ENCODE results near the gene DPP8. TPM values are rescaled to one million over a fixed set of nuclear protein-coding genes. Genes with fewer than 3 reads are reported as not detected.

Gene DPP8
- total and polyA plus RNA-seq, 2 experiments from 2014 or later: 21.7 to 33.5 TPM

DNA sequence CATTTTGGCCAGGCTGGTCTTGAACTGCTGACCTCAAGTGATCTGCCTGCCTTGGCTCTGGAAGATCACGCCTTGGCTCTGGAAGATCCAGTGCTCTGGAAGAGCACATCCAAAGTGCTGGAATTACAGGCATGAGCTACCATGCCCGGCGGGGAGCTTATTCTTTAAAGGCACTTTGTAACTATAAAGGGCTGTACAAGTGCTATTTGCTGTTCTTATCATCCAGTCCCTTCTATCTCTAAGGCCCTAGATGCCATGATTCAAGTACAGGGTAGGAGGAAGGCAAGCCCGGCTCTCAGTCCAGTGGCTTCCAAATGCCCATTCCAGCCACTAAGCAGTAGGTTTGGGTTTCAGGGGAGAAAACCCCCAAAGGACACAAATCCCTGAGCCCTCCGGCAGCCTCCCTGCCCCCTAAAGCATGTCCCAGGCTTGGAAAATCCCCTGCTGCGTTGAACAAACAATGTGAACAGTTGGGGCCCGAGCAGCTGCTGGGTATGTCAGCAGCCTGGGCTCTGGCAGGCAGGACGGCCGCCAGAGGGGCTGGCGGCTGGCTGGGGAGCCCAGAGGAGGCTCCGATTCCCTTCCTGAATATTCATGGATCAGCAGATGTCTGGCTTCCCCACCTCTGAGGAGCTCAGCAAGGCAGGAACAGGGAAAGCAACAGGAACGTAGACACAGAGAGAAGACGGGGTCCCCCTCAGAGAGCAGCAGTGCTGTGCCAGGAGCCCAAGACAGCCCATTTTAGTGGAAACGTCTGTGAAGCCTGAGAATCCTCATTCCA, 102.5 kb downstream of the DPP8 start:
- Histone ChIP-seq H3K4me2 (peak overlapping the region; percentile 99), H2AFZ (no peak overlapping the region), H3K4me3 (peak overlapping the region; percentile 41), H3K36me3 (ENCODE audit: insufficient read depth) (no peaks in the 10 kb centered on the region), H3K4me1 (ENCODE audit: insufficient read depth) (peaks cover 78% of the 10 kb centered on the region), H3K79me2 (replicated peaks; ENCODE audit: insufficient read depth) (peaks cover 26% of the 10 kb centered on the region), H4K20me1 (replicated peaks; ENCODE audit: insufficient read depth) (no peaks in the 10 kb centered on the region), H3K27ac (ENCODE audit: low read depth) (peak overlapping the region; percentile 94), H3F3A (replicated peaks; ENCODE audit: low read depth) (peaks cover 29% of the 10 kb centered on the region), H3K27me3 (ENCODE audit: insufficient read depth) (peaks cover 9% of the 10 kb centered on the region; the same call in 1 of the 2 replicates), H3K9me2 (ENCODE audit: insufficient read depth) (0 out of 2 replicates have a peak, but pooled peaks cover 7% of the 10 kb centered on the region)
- H3K36me3 Mint-ChIP-seq (ENCODE audit: low read depth): peaks cover 16% of the 10 kb centered on the region
- DNase-seq (ENCODE audit: low spot score) (peak; percentile 97), ATAC-seq (peak; percentile 87)
- H3K9me3 Mint-ChIP-seq: no peaks in the 10 kb centered on the region
- H3K4me1 Mint-ChIP-seq: peaks cover 88% of the 10 kb centered on the region
- H3K4me3 Mint-ChIP-seq: peak overlapping the region; percentile 58
- H3K27me3 Mint-ChIP-seq (ENCODE audit: insufficient read depth, low read depth, poor library complexity): peaks cover 34% of the 10 kb centered on the region
- TF ChIP-seq, protein P1, sequence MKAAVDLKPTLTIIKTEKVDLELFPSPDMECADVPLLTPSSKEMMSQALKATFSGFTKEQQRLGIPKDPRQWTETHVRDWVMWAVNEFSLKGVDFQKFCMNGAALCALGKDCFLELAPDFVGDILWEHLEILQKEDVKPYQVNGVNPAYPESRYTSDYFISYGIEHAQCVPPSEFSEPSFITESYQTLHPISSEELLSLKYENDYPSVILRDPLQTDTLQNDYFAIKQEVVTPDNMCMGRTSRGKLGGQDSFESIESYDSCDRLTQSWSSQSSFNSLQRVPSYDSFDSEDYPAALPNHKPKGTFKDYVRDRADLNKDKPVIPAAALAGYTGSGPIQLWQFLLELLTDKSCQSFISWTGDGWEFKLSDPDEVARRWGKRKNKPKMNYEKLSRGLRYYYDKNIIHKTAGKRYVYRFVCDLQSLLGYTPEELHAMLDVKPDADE (IDR thresholded peaks at IDR 0.05): 0 out of 2 replicates have a peak, but pooled peaks have one; percentile 44
- TF ChIP-seq, protein P2, sequence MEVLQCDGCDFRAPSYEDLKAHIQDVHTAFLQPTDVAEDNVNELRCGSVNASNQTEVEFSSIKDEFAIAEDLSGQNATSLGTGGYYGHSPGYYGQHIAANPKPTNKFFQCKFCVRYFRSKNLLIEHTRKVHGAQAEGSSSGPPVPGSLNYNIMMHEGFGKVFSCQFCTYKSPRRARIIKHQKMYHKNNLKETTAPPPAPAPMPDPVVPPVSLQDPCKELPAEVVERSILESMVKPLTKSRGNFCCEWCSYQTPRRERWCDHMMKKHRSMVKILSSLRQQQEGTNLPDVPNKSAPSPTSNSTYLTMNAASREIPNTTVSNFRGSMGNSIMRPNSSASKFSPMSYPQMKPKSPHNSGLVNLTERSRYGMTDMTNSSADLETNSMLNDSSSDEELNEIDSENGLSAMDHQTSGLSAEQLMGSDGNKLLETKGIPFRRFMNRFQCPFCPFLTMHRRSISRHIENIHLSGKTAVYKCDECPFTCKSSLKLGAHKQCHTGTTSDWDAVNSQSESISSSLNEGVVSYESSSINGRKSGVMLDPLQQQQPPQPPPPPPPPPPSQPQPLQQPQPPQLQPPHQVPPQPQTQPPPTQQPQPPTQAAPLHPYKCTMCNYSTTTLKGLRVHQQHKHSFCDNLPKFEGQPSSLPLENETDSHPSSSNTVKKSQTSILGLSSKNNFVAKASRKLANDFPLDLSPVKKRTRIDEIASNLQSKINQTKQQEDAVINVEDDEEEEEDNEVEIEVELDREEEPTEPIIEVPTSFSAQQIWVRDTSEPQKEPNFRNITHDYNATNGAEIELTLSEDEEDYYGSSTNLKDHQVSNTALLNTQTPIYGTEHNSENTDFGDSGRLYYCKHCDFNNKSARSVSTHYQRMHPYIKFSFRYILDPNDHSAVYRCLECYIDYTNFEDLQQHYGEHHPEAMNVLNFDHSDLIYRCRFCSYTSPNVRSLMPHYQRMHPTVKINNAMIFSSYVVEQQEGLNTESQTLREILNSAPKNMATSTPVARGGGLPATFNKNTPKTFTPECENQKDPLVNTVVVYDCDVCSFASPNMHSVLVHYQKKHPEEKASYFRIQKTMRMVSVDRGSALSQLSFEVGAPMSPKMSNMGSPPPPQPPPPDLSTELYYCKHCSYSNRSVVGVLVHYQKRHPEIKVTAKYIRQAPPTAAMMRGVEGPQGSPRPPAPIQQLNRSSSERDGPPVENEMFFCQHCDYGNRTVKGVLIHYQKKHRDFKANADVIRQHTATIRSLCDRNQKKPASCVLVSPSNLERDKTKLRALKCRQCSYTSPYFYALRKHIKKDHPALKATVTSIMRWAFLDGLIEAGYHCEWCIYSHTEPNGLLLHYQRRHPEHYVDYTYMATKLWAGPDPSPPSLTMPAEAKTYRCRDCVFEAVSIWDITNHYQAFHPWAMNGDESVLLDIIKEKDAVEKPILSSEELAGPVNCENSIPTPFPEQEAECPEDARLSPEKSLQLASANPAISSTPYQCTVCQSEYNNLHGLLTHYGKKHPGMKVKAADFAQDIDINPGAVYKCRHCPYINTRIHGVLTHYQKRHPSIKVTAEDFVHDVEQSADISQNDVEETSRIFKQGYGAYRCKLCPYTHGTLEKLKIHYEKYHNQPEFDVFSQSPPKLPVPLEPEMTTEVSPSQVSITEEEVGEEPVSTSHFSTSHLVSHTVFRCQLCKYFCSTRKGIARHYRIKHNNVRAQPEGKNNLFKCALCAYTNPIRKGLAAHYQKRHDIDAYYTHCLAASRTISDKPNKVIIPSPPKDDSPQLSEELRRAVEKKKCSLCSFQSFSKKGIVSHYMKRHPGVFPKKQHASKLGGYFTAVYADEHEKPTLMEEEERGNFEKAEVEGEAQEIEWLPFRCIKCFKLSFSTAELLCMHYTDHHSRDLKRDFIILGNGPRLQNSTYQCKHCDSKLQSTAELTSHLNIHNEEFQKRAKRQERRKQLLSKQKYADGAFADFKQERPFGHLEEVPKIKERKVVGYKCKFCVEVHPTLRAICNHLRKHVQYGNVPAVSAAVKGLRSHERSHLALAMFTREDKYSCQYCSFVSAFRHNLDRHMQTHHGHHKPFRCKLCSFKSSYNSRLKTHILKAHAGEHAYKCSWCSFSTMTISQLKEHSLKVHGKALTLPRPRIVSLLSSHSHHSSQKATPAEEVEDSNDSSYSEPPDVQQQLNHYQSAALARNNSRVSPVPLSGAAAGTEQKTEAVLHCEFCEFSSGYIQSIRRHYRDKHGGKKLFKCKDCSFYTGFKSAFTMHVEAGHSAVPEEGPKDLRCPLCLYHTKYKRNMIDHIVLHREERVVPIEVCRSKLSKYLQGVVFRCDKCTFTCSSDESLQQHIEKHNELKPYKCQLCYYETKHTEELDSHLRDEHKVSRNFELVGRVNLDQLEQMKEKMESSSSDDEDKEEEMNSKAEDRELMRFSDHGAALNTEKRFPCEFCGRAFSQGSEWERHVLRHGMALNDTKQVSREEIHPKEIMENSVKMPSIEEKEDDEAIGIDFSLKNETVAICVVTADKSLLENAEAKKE (CRISPR knock-in tag; IDR thresholded peaks at IDR 0.05): peak; percentile 63; the same call in 1 of the 2 replicates
- TF ChIP-seq, protein P3, sequence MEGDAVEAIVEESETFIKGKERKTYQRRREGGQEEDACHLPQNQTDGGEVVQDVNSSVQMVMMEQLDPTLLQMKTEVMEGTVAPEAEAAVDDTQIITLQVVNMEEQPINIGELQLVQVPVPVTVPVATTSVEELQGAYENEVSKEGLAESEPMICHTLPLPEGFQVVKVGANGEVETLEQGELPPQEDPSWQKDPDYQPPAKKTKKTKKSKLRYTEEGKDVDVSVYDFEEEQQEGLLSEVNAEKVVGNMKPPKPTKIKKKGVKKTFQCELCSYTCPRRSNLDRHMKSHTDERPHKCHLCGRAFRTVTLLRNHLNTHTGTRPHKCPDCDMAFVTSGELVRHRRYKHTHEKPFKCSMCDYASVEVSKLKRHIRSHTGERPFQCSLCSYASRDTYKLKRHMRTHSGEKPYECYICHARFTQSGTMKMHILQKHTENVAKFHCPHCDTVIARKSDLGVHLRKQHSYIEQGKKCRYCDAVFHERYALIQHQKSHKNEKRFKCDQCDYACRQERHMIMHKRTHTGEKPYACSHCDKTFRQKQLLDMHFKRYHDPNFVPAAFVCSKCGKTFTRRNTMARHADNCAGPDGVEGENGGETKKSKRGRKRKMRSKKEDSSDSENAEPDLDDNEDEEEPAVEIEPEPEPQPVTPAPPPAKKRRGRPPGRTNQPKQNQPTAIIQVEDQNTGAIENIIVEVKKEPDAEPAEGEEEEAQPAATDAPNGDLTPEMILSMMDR (conservative IDR thresholded peaks at IDR 0.05; ENCODE audit: low read depth in 2 of 2): peak in 1 of 2 experiments; percentile 14; a peak in 1 of 4 replicates
- TF ChIP-seq POLR2AphosphoS5 (IDR thresholded peaks at IDR 0.05; ENCODE audit: low read depth) (peak; percentile 63), JUNB (IDR thresholded peaks at IDR 0.05; ENCODE audit: unreplicated experiment) (no peak), EZH2phosphoT487 (IDR thresholded peaks at IDR 0.05; ENCODE audit: unreplicated experiment) (no peak), CREB1 (CRISPR knock-in tag; IDR thresholded peaks at IDR 0.05; ENCODE audit: low read depth) (peak; percentile 26; the same call in 1 of the 2 replicates), ZNF114 (CRISPR knock-in tag; IDR thresholded peaks at IDR 0.05) (peak; percentile 49; the same call in 1 of the 2 replicates)
- H3K27ac Mint-ChIP-seq: peak overlapping the region; percentile 94
